ENCODE data around the gene PPP1R1A. TPM values are rescaled to one million over a fixed set of nuclear protein-coding genes. Genes with fewer than 3 reads are reported as not detected.

The PPP1R1A gene
- total RNA-seq, 4 donors from 2014 or later, result 3.6 to 10.2 (median 7.0) TPM

DNA sequence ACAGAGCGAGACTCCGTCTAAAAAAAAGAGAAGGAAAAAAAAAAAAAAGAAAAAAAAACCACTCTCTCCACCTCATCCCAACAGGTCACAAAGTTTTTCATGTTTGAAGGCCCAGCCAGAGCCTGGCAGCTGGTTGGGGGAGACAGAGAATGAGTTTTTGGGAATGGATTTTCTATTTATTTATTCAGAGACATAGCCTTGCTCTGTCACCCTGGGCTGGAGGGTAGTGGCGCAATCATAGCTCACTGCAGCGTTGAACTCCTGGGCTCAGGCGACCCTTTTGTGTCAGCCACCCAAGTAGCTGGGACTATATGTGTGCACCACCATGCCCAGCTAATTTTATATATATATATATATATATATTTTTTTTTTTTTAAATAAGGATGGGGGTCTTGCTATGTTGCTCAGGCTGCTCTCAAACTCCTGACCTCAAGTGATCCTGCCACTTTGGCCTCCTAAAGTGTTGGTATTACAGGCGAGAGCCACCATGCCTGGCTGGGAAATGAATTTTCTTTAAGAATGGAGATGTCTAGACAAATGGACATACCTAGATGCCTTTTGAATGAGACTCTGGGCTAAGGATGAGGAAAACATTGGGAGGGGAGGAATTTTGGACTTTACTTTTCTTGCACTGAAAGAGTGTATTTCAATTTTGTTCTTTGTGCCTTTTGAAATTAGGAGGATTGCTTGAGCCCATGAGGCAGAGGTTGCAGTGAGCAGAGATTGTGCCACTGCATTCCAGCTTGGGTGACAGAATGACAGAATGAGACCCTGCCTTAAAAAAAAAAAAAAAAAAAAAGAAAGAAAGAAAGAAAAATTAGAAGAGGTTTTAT lies 16.9 kb upstream of the PPP1R1A start:
- Histone ChIP-seq H3K9me3 (no peaks in the 10 kb centered on the region), H3K36me3 (no peaks in the 10 kb centered on the region), H3K4me3 (no peak overlapping the region), H3K27ac (replicated peaks in 1 of 4) (no peak overlapping the region), H3K27me3 (no peaks in the 10 kb centered on the region), H3K4me1 (no peaks in the 10 kb centered on the region)
- no peak for TF ChIP-seq EP300 (IDR thresholded peaks at IDR 0.05)
- no peak for TF ChIP-seq POLR2A (IDR thresholded peaks at IDR 0.05; ENCODE audit: low read depth)
- TF ChIP-seq, protein P1, sequence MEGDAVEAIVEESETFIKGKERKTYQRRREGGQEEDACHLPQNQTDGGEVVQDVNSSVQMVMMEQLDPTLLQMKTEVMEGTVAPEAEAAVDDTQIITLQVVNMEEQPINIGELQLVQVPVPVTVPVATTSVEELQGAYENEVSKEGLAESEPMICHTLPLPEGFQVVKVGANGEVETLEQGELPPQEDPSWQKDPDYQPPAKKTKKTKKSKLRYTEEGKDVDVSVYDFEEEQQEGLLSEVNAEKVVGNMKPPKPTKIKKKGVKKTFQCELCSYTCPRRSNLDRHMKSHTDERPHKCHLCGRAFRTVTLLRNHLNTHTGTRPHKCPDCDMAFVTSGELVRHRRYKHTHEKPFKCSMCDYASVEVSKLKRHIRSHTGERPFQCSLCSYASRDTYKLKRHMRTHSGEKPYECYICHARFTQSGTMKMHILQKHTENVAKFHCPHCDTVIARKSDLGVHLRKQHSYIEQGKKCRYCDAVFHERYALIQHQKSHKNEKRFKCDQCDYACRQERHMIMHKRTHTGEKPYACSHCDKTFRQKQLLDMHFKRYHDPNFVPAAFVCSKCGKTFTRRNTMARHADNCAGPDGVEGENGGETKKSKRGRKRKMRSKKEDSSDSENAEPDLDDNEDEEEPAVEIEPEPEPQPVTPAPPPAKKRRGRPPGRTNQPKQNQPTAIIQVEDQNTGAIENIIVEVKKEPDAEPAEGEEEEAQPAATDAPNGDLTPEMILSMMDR (IDR thresholded peaks at IDR 0.05), result no peak
- TF ChIP-seq POLR2AphosphoS5 (IDR thresholded peaks at IDR 0.05), result no peak
- DNase-seq (ENCODE audit: extremely low spot score), result no peak
- intact Hi-C loops (cut with DNase I), result no loop called here
- 91% methylated on average over 6 of the region's 6 CpGs for WGBS

DNA sequence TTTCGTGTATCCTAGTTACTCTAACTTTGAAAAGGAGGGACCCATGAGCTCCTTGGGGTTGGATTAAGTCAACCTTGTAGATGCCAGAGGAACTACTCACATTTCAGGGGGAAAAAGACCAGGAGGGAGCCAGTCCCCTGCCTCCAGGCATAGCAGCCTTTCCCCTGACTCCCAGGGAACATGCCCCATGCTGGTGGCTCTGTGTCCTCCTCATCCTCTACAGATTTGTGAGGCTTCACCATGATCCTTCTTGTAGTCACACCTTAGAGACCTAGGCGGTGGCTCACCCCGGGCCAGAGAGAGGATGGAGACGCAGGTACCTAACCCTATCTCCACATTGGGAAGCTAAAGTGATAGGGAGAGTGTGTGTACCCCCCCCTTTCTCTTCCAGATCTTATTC lies 16.0 kb upstream of the PPP1R1A start:
- no peak for TF ChIP-seq EP300 (IDR thresholded peaks at IDR 0.05)
- Histone ChIP-seq H3K4me1 (no peaks in the 10 kb centered on the region), H3K4me3 (no peak overlapping the region), H3K27ac (replicated peaks in 1 of 4) (no peak overlapping the region), H3K27me3 (no peaks in the 10 kb centered on the region), H3K9me3 (no peaks in the 10 kb centered on the region), H3K36me3 (no peaks in the 10 kb centered on the region)
- DNase-seq (ENCODE audit: extremely low spot score), result no peak
- intact Hi-C loops (cut with DNase I), result no loop called here
- WGBS, result 92% methylated on average over 4 of the region's 4 CpGs

DNA sequence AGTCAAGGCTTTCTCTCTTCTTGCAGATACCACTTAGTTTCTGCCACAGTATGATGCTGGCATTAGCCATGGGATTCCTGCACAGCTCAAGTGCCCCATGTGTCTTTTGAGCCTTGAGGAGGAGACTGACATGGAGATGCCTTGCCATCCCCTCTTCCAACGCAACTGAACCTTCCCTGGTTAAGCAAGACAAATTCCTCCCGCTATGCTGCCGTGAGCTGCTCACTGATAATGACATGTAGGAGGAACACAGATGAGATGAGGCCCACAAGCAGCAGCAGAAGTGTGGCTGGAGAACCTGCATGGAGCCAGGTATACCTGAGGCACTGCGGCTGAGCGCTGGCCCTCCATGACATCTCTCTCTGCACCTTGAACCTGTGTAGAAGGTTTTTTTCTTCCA lies 15.4 kb upstream of the PPP1R1A start:
- Histone ChIP-seq H3K4me1 (no peaks in the 10 kb centered on the region), H3K27me3 (no peaks in the 10 kb centered on the region), H3K9me3 (no peaks in the 10 kb centered on the region), H3K27ac (replicated peaks in 1 of 4) (no peak overlapping the region), H3K36me3 (no peaks in the 10 kb centered on the region), H3K4me3 (no peak overlapping the region)
- 80% methylated on average over 5 of the region's 5 CpGs for whole genome bisulfite sequencing
- no peak for DNase-seq (ENCODE audit: extremely low spot score)
- intact Hi-C loops (cut with DNase I), result no loop called here
- no peak for TF ChIP-seq POLR2A (IDR thresholded peaks at IDR 0.05; ENCODE audit: low read depth)
- no peak for TF ChIP-seq EP300 (IDR thresholded peaks at IDR 0.05)
- TF ChIP-seq, protein P1 (IDR thresholded peaks at IDR 0.05), result no peak
- no peak for TF ChIP-seq POLR2AphosphoS5 (IDR thresholded peaks at IDR 0.05)

DNA sequence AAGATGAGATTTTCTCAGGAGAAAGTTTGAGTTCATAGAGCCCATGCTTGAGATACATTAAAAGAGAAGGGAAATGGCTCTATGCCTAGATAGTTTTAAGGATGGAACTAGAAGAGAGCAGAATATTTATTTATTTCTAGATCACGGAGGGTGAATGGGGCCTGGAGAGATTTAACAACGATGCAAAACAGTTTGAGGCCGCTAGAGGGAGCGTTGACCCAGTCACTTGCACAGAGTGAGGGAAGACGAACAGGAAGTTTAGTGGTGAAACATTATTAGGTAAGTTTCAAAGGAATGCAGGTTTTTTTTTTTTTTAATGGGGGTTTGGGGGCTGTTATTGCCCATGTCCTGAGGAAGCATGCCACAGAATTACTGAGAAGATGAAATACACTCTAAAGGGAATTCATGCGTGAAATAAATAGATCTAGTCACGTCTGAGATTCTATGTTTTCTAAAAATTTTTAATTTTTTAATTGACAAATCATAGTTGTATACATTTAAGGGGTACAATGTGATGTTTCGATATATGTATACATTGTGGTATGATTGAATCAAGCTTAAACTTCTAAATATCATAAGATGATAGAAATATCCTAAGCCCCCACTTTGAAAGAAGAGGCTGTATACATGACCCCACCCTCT lies 14.8 kb upstream of the PPP1R1A start:
- intact Hi-C loops (cut with DNase I), result no loop called here
- Histone ChIP-seq H3K9me3 (no peaks in the 10 kb centered on the region), H3K27me3 (no peaks in the 10 kb centered on the region), H3K27ac (replicated peaks in 1 of 4) (no peak overlapping the region), H3K4me1 (no peaks in the 10 kb centered on the region), H3K36me3 (no peaks in the 10 kb centered on the region), H3K4me3 (no peak overlapping the region)
- no peak for DNase-seq (ENCODE audit: extremely low spot score)
- WGBS, result 19% methylated on average over 7 of the region's 8 CpGs
- TF ChIP-seq, protein P1 (IDR thresholded peaks at IDR 0.05), result peak; percentile 65 to 78 (median 71)
- no peak for TF ChIP-seq POLR2A (IDR thresholded peaks at IDR 0.05; ENCODE audit: low read depth)

DNA sequence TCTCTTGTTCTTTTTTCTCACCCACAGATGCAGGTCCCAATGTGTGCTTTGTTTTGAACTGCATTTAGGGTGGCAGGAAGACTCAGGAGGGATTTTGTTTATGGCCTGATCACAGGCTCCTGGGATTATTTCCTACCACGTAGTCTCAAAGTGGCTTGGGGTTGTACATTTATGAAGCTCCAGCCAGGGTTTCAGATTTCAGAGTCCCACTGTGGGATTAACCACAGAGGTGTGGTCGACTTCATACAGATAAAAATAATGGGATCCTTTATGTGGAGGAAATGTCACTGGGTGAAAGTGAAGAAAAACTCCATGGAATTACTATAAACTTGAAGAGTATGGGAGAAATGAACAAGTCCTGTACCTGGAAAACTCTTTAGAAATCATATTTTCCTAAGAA lies 14.2 kb upstream of the PPP1R1A start:
- no peak overlapping the region for H3K4me3 ChIP-seq
- H3K27me3 ChIP-seq, result no peaks in the 10 kb centered on the region
- DNase-seq (ENCODE audit: extremely low spot score), result no peak
- H3K36me3 ChIP-seq, result no peaks in the 10 kb centered on the region
- H3K4me1 ChIP-seq, result no peaks in the 10 kb centered on the region
- H3K27ac ChIP-seq (replicated peaks in 1 of 4), result no peak overlapping the region
- intact Hi-C loops (cut with DNase I), result no loop called here
- 50% methylated on average over 2 of the region's 2 CpGs for WGBS
- H3K9me3 ChIP-seq, result no peaks in the 10 kb centered on the region
- TF ChIP-seq, protein P1 (IDR thresholded peaks at IDR 0.05), result no peak
- TF ChIP-seq POLR2AphosphoS5 (IDR thresholded peaks at IDR 0.05), result no peak
- TF ChIP-seq EP300 (IDR thresholded peaks at IDR 0.05), result no peak
- TF ChIP-seq POLR2A (IDR thresholded peaks at IDR 0.05; ENCODE audit: low read depth), result no peak

Data from esophagus muscularis mucosa (tissue), 4 donors.